ENCODE measurements around the gene C8G. TPM values are rescaled to one million over a fixed set of nuclear protein-coding genes. Genes with fewer than 3 reads are reported as not detected.

C8G gene
- total and polyA plus RNA-seq, 2 of the 8 experiments (the other 6 are each of a cell fraction or from before 2014, with no cell fraction given), result 0.62 to 0.80 TPM

DNA sequence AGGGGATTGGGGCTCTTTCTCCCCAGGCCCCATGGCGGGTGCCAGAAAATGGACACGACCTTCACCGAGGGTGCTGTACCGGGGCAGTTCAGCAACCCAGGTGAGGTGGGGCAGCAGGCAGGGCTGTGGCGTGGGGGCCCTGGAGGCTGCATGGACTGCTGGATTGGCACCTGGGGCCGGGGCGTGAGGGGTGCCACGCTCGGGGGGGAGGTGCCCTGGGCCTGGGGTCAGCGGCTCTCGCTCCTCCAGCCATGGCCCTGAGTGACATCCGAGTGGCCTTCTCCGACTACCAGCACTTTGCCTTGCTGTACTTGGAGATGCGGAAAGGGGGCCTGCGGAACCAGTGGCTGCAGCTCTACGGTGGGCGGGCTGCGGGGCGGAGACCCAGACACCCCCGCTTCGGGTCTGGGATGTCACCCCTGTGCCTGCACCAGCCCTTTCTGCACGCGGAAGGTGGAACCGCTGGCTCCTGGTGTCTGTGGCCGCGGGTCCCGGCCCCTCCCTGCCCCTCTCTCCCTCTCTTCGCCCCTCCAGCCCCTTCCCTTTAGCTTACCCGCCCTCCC is 39.5 kb downstream of the C8G start:
- Histone ChIP-seq H3K14ac (ENCODE audit: insufficient read length) (no peak overlapping the region), H4K91ac (replicated peaks; ENCODE audit: insufficient read length, low read length) (no peak overlapping the region), H3K4me2 (ENCODE audit: insufficient read depth in 1 of 2, low read depth in 2 of 2, low read length in 2 of 2) (peak overlapping the region; percentile 69 to 87), H4K20me1 (replicated peaks in 1 of 2; ENCODE audit: control insufficient read depth in 1 of 2, insufficient read depth in 2 of 2, low read length in 2 of 2) (peaks cover 0 to 1% of the 10 kb centered on the region in 2 experiments), H2BK12ac (ENCODE audit: low read depth, low read length) (no peak overlapping the region), H3K9ac (replicated peaks in 1 of 4; ENCODE audit: extremely low read depth in 1 of 4, low read depth in 3 of 4, low read length in 3 of 4) (no peak overlapping the region), H3K27me3 (replicated peaks in 1 of 4; ENCODE audit: control insufficient read depth in 3 of 4, extremely low read depth in 1 of 4, insufficient read depth in 3 of 4, low read length in 3 of 4) (peaks cover 13 to 38% (median 35%) of the 10 kb centered on the region in 4 experiments), H2BK15ac (ENCODE audit: low read length) (no peak overlapping the region), H2BK120ac (replicated peaks; ENCODE audit: low read depth, low read length) (no peak overlapping the region), H3K18ac (ENCODE audit: extremely low read depth, low read length) (no peak overlapping the region), H2AK5ac (ENCODE audit: low read depth, low read length) (no peak overlapping the region), H3K23ac (ENCODE audit: insufficient read length) (no peak overlapping the region), H4K8ac (ENCODE audit: extremely low read depth, insufficient read depth, low read length) (no peak overlapping the region), H2BK5ac (ENCODE audit: low read depth, low read length) (no peak overlapping the region), H3K4me1 (replicated peaks in 1 of 4; ENCODE audit: control insufficient read depth in 3 of 4, insufficient read depth in 4 of 4, low read length in 3 of 4) (peaks cover 0 to 4% (median 2%) of the 10 kb centered on the region in 4 experiments; a peak in 2 of 7 replicates), H3K9me3 (ENCODE audit: insufficient read depth in 2 of 2, low read depth in 1 of 2, low read length in 1 of 2) (no peaks in the 10 kb centered on the region), H3K56ac (replicated peaks; ENCODE audit: insufficient read length, low read depth, low read length) (no peak overlapping the region), H3K79me1 (ENCODE audit: low read depth, low read length) (no peaks in the 10 kb centered on the region), H3K4me3 (ENCODE audit: extremely low read depth in 1 of 4, insufficient read depth in 2 of 4, low read depth in 3 of 4, low read length in 4 of 4) (peak overlapping the region in 2 of 4 experiments; percentile 21 to 68; a peak in 3 of 8 replicates), H2AFZ (ENCODE audit: low read length) (no peak overlapping the region), H3K36me3 (ENCODE audit: control insufficient read depth in 2 of 4, insufficient read depth in 4 of 4, low read length in 3 of 4) (no peaks in the 10 kb centered on the region), H2BK20ac (ENCODE audit: low read length) (no peak overlapping the region), H3K23me2 (ENCODE audit: low read depth, low read length) (peaks cover 12% of the 10 kb centered on the region; the same call in 1 of the 2 replicates), H4K5ac (ENCODE audit: insufficient read length, low read depth, low read length) (no peak overlapping the region), H3K27ac (ENCODE audit: low read depth, low read length) (no peak overlapping the region), H3K79me2 (ENCODE audit: control insufficient read depth in 1 of 2, insufficient read depth in 2 of 2, low read length in 2 of 2) (no peaks in the 10 kb centered on the region), H3K4ac (replicated peaks; ENCODE audit: insufficient read length, low read depth, low read length) (no peak overlapping the region)
- ChIA-PET CTCF (ENCODE audit: partially characterized antibody) (interaction anchor here (1.0 to 2.2 kb wide), 7 partner anchors 10 to 140 kb away, joined by 3 to 9 read pairs (median 4); partner anchors contain the start of gene SAPCD2), POLR2A (ENCODE audit: partially characterized antibody) (interaction anchor here (0.5 kb wide), 1 partner anchor 151 kb away, joined by 4 read pairs; no protein-coding TSS in a partner anchor)
- 0 out of 4 replicates have a peak, but pooled peaks of 1 of the 2 experiments have one; percentile 24 for TF ChIP-seq SIN3A (conservative IDR thresholded peaks at IDR 0.05 in 1 of 2, IDR thresholded peaks at IDR 0.05 in 1 of 2; ENCODE audit: low read depth in 1 of 2, low read length in 2 of 2)
- TF ChIP-seq JUND (IDR thresholded peaks at IDR 0.05; ENCODE audit: low read length), result no peak
- 64% methylated on average over 9 of the region's 29 CpGs; no CpG with 5 or more reads in 1 of the 2 experiments for WGBS, 2 experiments (ENCODE audit: extremely low coverage in 1 of 2, insufficient coverage in 1 of 2, insufficient read length in 1 of 2, insufficient replicate concordance in 2 of 2, low coverage in 1 of 2, low lambda C conversion rate in 2 of 2, missing lambda C conversion rate in 1 of 2)
- DNase-seq (ENCODE audit: low read depth in 1 of 2, low spot score in 2 of 2) (peak in 1 of 2 experiments; percentile 66), FAIRE-seq (no peak)
